Activated CD8-positive, alpha-beta T cell treated with anti-CD3 and anti-CD28 coated beads for 36 hours (primary cell): ENCODE measurements around the gene NT5DC3. TPM values are rescaled to one million over a fixed set of nuclear protein-coding genes. Genes with fewer than 3 reads are reported as not detected.
A peak's percentile ranks its signal among the peaks of the same experiment; 100 is the strongest.

Experiments
- ATAC-seq: fragments of 200-7000 bp; cut with Tn5 transposase; one replicate; pipeline ENCODE4 v1.10.0; 2021; ENCODE audit warnings: mild to moderate bottlenecking, moderate library complexity
- CTCF ChIA-PET: fragments of 350-600 bp; sonication (Branson Sonifier 250); formaldehyde crosslinking; loops from one replicate; lab custom pipeline; 2021; ENCODE audit warnings: antibody characterized with exemption; lab: Charles Lee
- POLR2A ChIA-PET: fragments of 350-600 bp; sonication (Branson Sonifier 250); formaldehyde crosslinking; loops from one replicate; lab custom pipeline; 2021; ENCODE audit warnings: antibody characterized with exemption; lab: Charles Lee
- DNase-seq: peaks from one replicate; pipeline ENCODE4 v3.0.0-alpha.2; 2020
- H3K27ac Mint-ChIP-seq: one replicate; pipeline ENCODE4 v1.8.0; 2021; ENCODE audit warnings: mild to moderate bottlenecking, mixed read lengths
- H3K27me3 Mint-ChIP-seq: one replicate; pipeline ENCODE4 v1.8.0; 2021; ENCODE audit warnings: mixed read lengths
- H3K36me3 Mint-ChIP-seq: one replicate; pipeline ENCODE4 v1.8.0; 2021; ENCODE audit warnings: low read depth, mixed read lengths
- H3K4me1 Mint-ChIP-seq: one replicate; pipeline ENCODE4 v1.8.0; 2021; ENCODE audit warnings: low read depth, mixed read lengths
- H3K4me3 Mint-ChIP-seq: one replicate; pipeline ENCODE4 v1.8.0; 2021; ENCODE audit warnings: mild to moderate bottlenecking, moderate library complexity, mixed read lengths
- H3K9me3 Mint-ChIP-seq: one replicate; pipeline ENCODE4 v1.8.0; 2021; ENCODE audit warnings: mixed read lengths
- CTCF ChIP-seq: fragments of 200-600 bp; IDR thresholded peaks from one replicate; pipeline ENCODE4 v1.8.0; 2022; ENCODE audit warnings: antibody characterized with exemption, mild to moderate bottlenecking
- intact Hi-C: fragments of 100-400 bp; cut with micrococcal nuclease; formaldehyde crosslinking; loops from one replicate; pipeline ENCODE4 v1.10.0; 2022
- total RNA-seq, 2 experiments: library from RNA; stranded (reverse); gene quantifications; one replicate each; pipeline ENCODE4 v1.2.3, GENCODE V29; 2021

The NT5DC3 gene
- total RNA-seq, 2 experiments from 2014 or later: 8.6 to 9.4 TPM

- no peak for ATAC-seq
- CTCF ChIA-PET: no interaction called here
Measured at GRCh38 chr12:103786201-103786600, 54.8 kb downstream of the NT5DC3 start.

DNA sequence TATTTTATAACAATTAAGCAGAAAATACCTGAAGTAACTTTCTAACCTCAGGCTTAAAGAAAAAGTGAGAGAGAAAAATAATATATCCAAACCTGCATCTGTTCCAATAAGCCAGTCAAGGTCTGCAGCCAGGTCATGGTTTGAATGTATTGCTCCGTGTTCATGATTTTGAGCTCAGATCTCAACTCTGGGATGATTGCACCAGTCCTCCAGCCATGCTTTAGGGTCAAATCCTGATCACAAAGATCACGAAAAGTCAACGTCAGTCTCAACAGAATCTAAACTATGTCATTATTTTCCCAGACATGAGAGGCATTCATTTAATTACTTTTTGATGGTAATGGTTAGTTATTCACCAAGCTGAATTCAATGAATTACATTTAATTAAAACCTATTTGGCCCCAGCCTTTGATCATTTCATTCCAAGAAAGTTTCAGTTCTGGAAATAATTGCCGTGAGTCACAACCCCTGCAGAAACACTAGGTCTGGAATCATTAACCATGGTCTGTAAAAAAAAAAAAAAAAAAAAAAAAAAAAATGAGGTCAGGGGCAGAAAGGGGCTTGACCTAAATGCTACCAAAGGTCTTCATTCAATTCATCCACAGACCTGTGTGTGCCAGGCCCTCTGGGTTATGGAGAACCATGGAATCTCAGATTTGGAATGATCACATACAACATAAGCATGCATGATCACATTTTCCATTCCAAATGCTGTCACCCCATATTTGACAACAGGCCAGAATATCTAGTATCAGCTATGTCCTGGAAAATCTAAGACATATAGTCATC is 55.6 kb downstream of the NT5DC3 start:
- no peak for TF ChIP-seq CTCF
- Mint-ChIP-seq H3K4me3 (no peak overlapping the region), H3K36me3 (peaks cover 19% of the 10 kb centered on the region), H3K27ac (no peak overlapping the region), H3K9me3 (no peaks in the 10 kb centered on the region), H3K4me1 (no peaks in the 10 kb centered on the region), H3K27me3 (no peaks in the 10 kb centered on the region)
- intact Hi-C loops: no loop called here
- DNase-seq (no peak), ATAC-seq (no peak)
- ChIA-PET CTCF (no interaction called here), POLR2A (no interaction called here)

More at GRCh38 chr12:103786201-103786600, 54.8 kb downstream of the NT5DC3 start:
- intact Hi-C loops: no loop called here
- Mint-ChIP-seq H3K9me3 (no peaks in the 10 kb centered on the region), H3K36me3 (peaks cover 21% of the 10 kb centered on the region), H3K27me3 (no peaks in the 10 kb centered on the region), H3K4me1 (no peaks in the 10 kb centered on the region), H3K4me3 (no peak overlapping the region), H3K27ac (peak overlapping the region; percentile 8)
- DNase-seq: no peak
- POLR2A ChIA-PET: no interaction called here
- TF ChIP-seq CTCF: no peak

- POLR2A ChIA-PET: no interaction called here
- CTCF ChIA-PET: no interaction called here
- no peak for ATAC-seq
- DNase-seq: no peak
- no peak overlapping the region for H3K27ac Mint-ChIP-seq
- H3K9me3 Mint-ChIP-seq: no peaks in the 10 kb centered on the region
- intact Hi-C loops: no loop called here
- no peaks in the 10 kb centered on the region for H3K27me3 Mint-ChIP-seq
- no peak for TF ChIP-seq CTCF
- H3K4me1 Mint-ChIP-seq: no peaks in the 10 kb centered on the region
- no peak overlapping the region for H3K4me3 Mint-ChIP-seq
- H3K36me3 Mint-ChIP-seq: peaks cover 24% of the 10 kb centered on the region
Measured at GRCh38 chr12:103783744-103784664, 57.0 kb downstream of the NT5DC3 start.

DNA sequence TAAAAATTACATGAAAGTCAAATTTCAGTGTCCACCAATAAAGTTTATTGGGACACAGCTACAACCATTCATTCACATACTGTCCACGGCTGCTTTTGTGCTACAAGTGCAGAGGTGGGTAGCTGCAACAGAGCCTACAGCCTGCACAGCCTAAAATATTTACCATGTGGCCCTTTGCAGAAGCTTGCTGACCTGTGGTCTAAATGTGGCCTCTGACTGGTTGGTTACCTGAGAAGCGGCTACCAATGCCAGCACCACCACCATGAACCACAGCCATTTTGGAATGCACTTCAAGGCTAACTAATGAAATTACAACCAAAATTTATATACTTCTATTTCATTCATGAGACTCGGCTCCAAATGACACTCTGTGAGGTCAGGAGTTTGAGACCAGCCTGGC is 58.6 kb downstream of the NT5DC3 start:
- DNase-seq (no peak), ATAC-seq (no peak)
- ChIA-PET CTCF (interaction anchor here (1.8 kb wide), 1 partner anchor 9 kb away, joined by 5 read pairs; no protein-coding TSS in a partner anchor), POLR2A (no interaction called here)
- Mint-ChIP-seq H3K36me3 (peaks cover 35% of the 10 kb centered on the region), H3K9me3 (no peaks in the 10 kb centered on the region), H3K27me3 (no peaks in the 10 kb centered on the region), H3K4me1 (no peaks in the 10 kb centered on the region), H3K4me3 (no peak overlapping the region), H3K27ac (no peak overlapping the region)
- intact Hi-C loops: no loop called here
- TF ChIP-seq CTCF: no peak
